Loucy (cell line): Measurements from ENCODE around the gene PADI1.

Source experiments
- H2AFZ ChIP-seq: fragments of 200-600 bp; sonication (generic); 2 replicates; pipeline ENCODE4 v1.6.0; 2016; ENCODE audit warnings: antibody characterized with exemption, mild to moderate bottlenecking, low read length, moderate library complexity
- H3F3A ChIP-seq: fragments of 200-600 bp; 2 replicates; pipeline ENCODE4 v1.6.0; 2016; ENCODE audit warnings: antibody characterized with exemption, low read depth, mild to moderate bottlenecking
- H3K27me3 ChIP-seq: fragments of 200-600 bp; sonication (generic); 2 replicates; pipeline ENCODE4 v1.6.1; 2014; ENCODE audit warnings: low read length, mild to moderate bottlenecking; ENCODE audit not compliant: insufficient read depth, poor library complexity, severe bottlenecking
- H3K36me3 ChIP-seq: fragments of 200-600 bp; sonication (generic); 2 replicates; pipeline ENCODE4 v1.6.1; 2016; ENCODE audit warnings: low read length; ENCODE audit not compliant: insufficient read depth
- H3K4me1 ChIP-seq: fragments of 200-600 bp; sonication (generic); 2 replicates; pipeline ENCODE4 v1.5.1; 2014; ENCODE audit warnings: low read length, mild to moderate bottlenecking; ENCODE audit not compliant: insufficient read depth, poor library complexity, severe bottlenecking
- H3K4me2 ChIP-seq: fragments of 200-600 bp; sonication (generic); 2 replicates; pipeline ENCODE4 v1.6.0; 2014; ENCODE audit warnings: antibody characterized with exemption, low read length, low read depth, mild to moderate bottlenecking; ENCODE audit not compliant: poor library complexity, severe bottlenecking
- H3K4me3 ChIP-seq: fragments of 200-600 bp; sonication (generic); 2 replicates; pipeline ENCODE4 v1.5.1; 2014; ENCODE audit warnings: low read length, mild to moderate bottlenecking, mixed read lengths; ENCODE audit not compliant: poor library complexity, severe bottlenecking
- H3K79me2 ChIP-seq: fragments of 200-600 bp; sonication (generic); 2 replicates; pipeline ENCODE4 v1.6.1; 2014; ENCODE audit warnings: low read length; ENCODE audit not compliant: insufficient read depth
- H3K9ac ChIP-seq: fragments of 200-600 bp; sonication (generic); 2 replicates; pipeline ENCODE4 v1.6.0; 2014; ENCODE audit warnings: mild to moderate bottlenecking, low read depth, low read length, moderate library complexity; ENCODE audit not compliant: poor library complexity, severe bottlenecking
- H3K9me2 ChIP-seq: fragments of 200-600 bp; sonication (generic); replicated peaks from 2 replicates; pipeline ENCODE4 v1.6.1; 2016; ENCODE audit warnings: low read depth, low read length, mixed read lengths
- H3K9me3 ChIP-seq: fragments of 200-600 bp; sonication (generic); 2 replicates; pipeline ENCODE4 v1.6.1; 2014; ENCODE audit warnings: mild to moderate bottlenecking, antibody characterized with exemption, low read length, low read depth; ENCODE audit not compliant: insufficient read depth
- H4K20me1 ChIP-seq: fragments of 200-600 bp; sonication (generic); 2 replicates; pipeline ENCODE4 v1.6.0; 2014; ENCODE audit warnings: antibody characterized with exemption, low read length, mild to moderate bottlenecking; ENCODE audit not compliant: insufficient read depth, poor library complexity, severe bottlenecking
- EZH2phosphoT487 ChIP-seq: fragments of 200-600 bp; IDR thresholded peaks from 2 replicates; pipeline ENCODE4 v1.6.1; 2018; ENCODE audit warnings: antibody characterized with exemption, mild to moderate bottlenecking, moderate library complexity, borderline replicate concordance
- TF ChIP-seq, protein P1 (sequence below): fragments of 200-600 bp; sonication (generic); conservative IDR thresholded peaks from 2 replicates; pipeline ENCODE4 v1.5.1; 2014; ENCODE audit warnings: mild to moderate bottlenecking, antibody characterized with exemption, low read length

PADI1 gene

DNA sequence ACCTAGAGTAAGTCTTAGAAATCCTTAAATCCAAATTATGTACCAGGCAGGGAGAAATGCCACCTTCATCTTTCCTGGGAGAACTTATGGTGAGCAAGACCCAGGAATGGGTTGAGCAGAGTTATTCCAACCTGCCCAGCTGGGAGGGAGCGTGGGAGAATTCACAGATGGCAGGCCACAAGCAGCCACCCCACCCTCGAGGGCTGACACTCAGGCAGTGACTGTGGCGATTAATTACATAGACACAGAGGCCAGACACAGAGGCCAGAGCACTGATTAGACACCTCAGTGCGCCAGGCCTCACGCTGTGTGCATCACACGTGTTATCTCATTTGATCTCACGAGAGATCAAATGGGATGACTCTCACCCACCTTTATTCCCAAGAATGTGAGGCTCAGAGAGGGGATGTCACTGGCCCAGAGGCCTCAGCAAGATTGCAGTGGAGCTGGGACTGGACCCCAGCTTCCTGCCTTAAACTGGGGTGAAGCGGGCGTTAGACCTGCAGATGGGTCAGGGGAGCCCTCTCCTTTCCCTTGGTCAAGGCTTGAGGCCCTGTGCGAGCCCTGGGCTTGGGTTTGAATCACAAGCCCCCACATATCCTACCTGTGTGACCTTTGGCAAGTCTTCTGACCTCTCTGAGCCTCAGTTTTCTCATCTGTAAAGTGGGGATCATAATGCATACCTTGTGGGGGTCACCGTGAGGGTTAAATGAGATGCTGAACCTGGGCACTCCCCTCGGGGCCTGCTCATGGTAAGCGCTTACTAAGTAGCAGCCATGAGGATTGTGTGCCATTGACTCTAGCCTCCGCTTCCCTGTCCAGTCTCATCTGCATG, 74.3 kb downstream of the PADI1 start:
- Histone ChIP-seq H3K9me3 (no peaks in the 10 kb centered on the region), H3K4me3 (no peak overlapping the region), H3F3A (no peaks in the 10 kb centered on the region), H4K20me1 (no peaks in the 10 kb centered on the region), H3K9ac (no peak overlapping the region), H3K79me2 (no peaks in the 10 kb centered on the region), H3K9me2 (no peaks in the 10 kb centered on the region), H3K27me3 (no peaks in the 10 kb centered on the region), H2AFZ (no peak overlapping the region), H3K36me3 (no peaks in the 10 kb centered on the region), H3K4me1 (no peaks in the 10 kb centered on the region), H3K4me2 (no peak overlapping the region)
- no peak for TF ChIP-seq EZH2phosphoT487
- TF ChIP-seq, protein P1, sequence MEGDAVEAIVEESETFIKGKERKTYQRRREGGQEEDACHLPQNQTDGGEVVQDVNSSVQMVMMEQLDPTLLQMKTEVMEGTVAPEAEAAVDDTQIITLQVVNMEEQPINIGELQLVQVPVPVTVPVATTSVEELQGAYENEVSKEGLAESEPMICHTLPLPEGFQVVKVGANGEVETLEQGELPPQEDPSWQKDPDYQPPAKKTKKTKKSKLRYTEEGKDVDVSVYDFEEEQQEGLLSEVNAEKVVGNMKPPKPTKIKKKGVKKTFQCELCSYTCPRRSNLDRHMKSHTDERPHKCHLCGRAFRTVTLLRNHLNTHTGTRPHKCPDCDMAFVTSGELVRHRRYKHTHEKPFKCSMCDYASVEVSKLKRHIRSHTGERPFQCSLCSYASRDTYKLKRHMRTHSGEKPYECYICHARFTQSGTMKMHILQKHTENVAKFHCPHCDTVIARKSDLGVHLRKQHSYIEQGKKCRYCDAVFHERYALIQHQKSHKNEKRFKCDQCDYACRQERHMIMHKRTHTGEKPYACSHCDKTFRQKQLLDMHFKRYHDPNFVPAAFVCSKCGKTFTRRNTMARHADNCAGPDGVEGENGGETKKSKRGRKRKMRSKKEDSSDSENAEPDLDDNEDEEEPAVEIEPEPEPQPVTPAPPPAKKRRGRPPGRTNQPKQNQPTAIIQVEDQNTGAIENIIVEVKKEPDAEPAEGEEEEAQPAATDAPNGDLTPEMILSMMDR: no peak

DNA sequence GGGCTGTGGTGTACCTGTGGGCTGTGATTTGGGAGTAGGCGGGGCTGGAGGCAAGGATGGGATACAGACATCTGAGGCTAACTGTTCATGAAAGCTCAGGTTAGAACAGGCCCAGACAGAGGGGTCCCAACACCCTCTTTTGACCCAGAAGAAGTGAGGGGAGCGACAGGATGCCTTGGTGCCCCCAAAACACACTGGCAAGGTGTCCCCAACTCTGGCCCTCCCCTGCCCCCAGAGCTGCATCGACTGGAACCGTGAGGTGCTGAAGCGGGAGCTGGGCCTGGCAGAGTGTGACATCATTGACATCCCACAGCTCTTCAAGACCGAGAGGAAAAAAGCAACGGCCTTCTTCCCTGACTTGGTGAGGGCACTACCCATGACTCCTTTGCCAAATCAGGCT, 75.5 kb downstream of the PADI1 start:
- H3K9me3 ChIP-seq: no peaks in the 10 kb centered on the region
- no peak overlapping the region for H3K4me3 ChIP-seq
- H4K20me1 ChIP-seq: no peaks in the 10 kb centered on the region
- H3K4me1 ChIP-seq: no peaks in the 10 kb centered on the region
- TF ChIP-seq, protein P1: no peak
- TF ChIP-seq EZH2phosphoT487: no peak
- H3K9ac ChIP-seq: no peak overlapping the region
- no peak overlapping the region for H3K4me2 ChIP-seq
- H3K36me3 ChIP-seq: no peaks in the 10 kb centered on the region
- no peaks in the 10 kb centered on the region for H3F3A ChIP-seq
- H3K9me2 ChIP-seq: no peaks in the 10 kb centered on the region
- H2AFZ ChIP-seq: no peak overlapping the region
- H3K27me3 ChIP-seq: no peaks in the 10 kb centered on the region
- no peaks in the 10 kb centered on the region for H3K79me2 ChIP-seq

DNA sequence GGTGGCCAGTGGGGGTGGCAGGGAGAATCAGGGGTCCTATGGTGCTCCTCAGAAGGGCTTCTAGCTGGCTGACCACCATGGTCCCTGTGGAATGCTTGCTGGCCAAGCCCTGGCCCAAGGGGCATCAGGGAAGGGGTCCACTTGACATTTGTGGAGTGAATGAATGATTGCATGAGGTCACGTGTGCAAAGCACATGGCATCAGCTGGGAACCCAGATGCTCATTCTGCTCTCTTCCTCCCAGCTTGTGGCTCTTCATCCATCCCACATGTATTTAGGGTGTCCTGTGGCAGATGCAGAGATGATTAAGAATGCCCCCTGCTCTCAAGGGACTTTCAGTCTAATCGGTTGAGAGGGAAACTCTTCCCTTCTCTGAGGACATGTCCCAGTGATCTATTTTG, 76.0 kb downstream of the PADI1 start:
- no peaks in the 10 kb centered on the region for H3K4me1 ChIP-seq
- no peaks in the 10 kb centered on the region for H3K27me3 ChIP-seq
- no peak overlapping the region for H3K9ac ChIP-seq
- H3K36me3 ChIP-seq: no peaks in the 10 kb centered on the region
- H4K20me1 ChIP-seq: no peaks in the 10 kb centered on the region
- H3K79me2 ChIP-seq: no peaks in the 10 kb centered on the region
- H3K9me3 ChIP-seq: no peaks in the 10 kb centered on the region
- H3K4me3 ChIP-seq: no peak overlapping the region
- no peak for TF ChIP-seq EZH2phosphoT487
- TF ChIP-seq, protein P1: no peak
- H3K9me2 ChIP-seq: no peaks in the 10 kb centered on the region
- no peak overlapping the region for H3K4me2 ChIP-seq
- no peak overlapping the region for H2AFZ ChIP-seq
- no peaks in the 10 kb centered on the region for H3F3A ChIP-seq
